Adrenal gland (tissue), 12 donors: ENCODE data around the gene AGAP1. TPM values are rescaled to one million over a fixed set of nuclear protein-coding genes. Genes with fewer than 3 reads are reported as not detected.

Experiments used
- DNase-seq, 7 donors: peaks; one replicate each; pipeline ENCODE4 v3.0.0-alpha.2; 2019 to 2020
- H3K27ac ChIP-seq, 5 donors: fragments of 200-600 bp; sonication (generic) in 4 of 5; 1 replicate in 3 of 5; 2 replicates in 2 of 5; pipeline versions ENCODE4 v1.5.1 to v1.8.0; 2016 to 2020; ENCODE audit warnings: mild to moderate bottlenecking in 1 of 5
- H3K27me3 ChIP-seq: fragments of 200-600 bp; 2 replicates; pipeline ENCODE4 v1.8.0; 2021
- H3K36me3 ChIP-seq, 2 donors: fragments of 200-600 bp; replicated peaks in 1 of 2; 1 replicate in 1 of 2; 2 replicates in 1 of 2; pipeline versions ENCODE4 v1.5.1 to v1.8.0; 2018 to 2022
- H3K4me1 ChIP-seq, 2 donors: fragments of 200-600 bp; replicated peaks in 1 of 2; 1 replicate in 1 of 2; 2 replicates in 1 of 2; pipeline versions ENCODE4 v1.5.1 to v1.8.0; 2018 to 2021
- H3K4me3 ChIP-seq, 4 donors: fragments of 200-600 bp; sonication (generic) in 3 of 4; one replicate each; pipeline ENCODE4 v1.5.1; 2016 to 2018
- H3K9me3 ChIP-seq, 3 donors: fragments of 200-600 bp; sonication (generic) in 1 of 3; replicated peaks in 1 of 3; 1 replicate in 2 of 3; 2 replicates in 1 of 3; pipeline versions ENCODE4 v1.5.1 to v1.8.0; 2016 to 2021
- CTCF ChIP-seq, 6 experiments: fragments of 450-650 bp in 4 of 6; fragments of 200-600 bp in 2 of 6; sonication (generic) in 1 of 6; IDR thresholded peaks; 1 replicate in 5 of 6; 2 replicates in 1 of 6; pipeline versions ENCODE4 v1.5.1 to v1.8.0; 2016 to 2021; ENCODE audit warnings: antibody characterized with exemption in 6 of 6, mild to moderate bottlenecking in 2 of 6, moderate library complexity in 1 of 6
- POLR2A ChIP-seq, 2 donors: fragments of 450-650 bp; IDR thresholded peaks; one replicate each; pipeline ENCODE4 v1.6.1; 2017; ENCODE audit warnings: antibody characterized with exemption in 2 of 2, mild to moderate bottlenecking in 2 of 2, moderate library complexity in 1 of 2
- WGBS, 4 donors: extraction: QIAGEN DNeasy Blood & Tissue Kit in 2 of 4; methylation state at CpG; one replicate each; pipeline versions ENCODE4 v1.1.5 to v1.1.7; 2013 to 2017; 5-methylcytosine and 5-hydroxymethylcytosine counted together
- intact Hi-C, 2 donors: fragments of 100-400 bp; cut with DNase I; formaldehyde crosslinking; loops; one replicate each; pipeline versions ENCODE4 v1.14.1 to v1.15.0; 2022 to 2023
- polyA plus RNA-seq, 3 donors: library from polyadenylated mRNA; stranded (reverse); fragments of 200-250 nt in 2 of 3; fragments of 350-450 nt in 1 of 3; fragmentation: Illumina TruSeq in 1 of 3; extraction: RNeasy Lipid Tissue Mini Kit (QIAGEN cat#74804) in 1 of 3; gene quantifications; one replicate each; pipeline ENCODE4 v1.2.3, GENCODE V29; 2013 to 2014
- total RNA-seq, 9 donors: library from RNA; depleted of rRNA in 4 of 9; stranded (reverse); fragments of >200 nt in 4 of 9; fragments of 120-200 nt in 1 of 9; fragmentation: NEBNext Ultra II Directional in 1 of 9; extraction: Animal tissue kit (Norgen Biotek cat#: 25700) in 1 of 9; gene quantifications; one replicate each; pipeline versions ENCODE4 v1.1.0 to v1.2.4, GENCODE V29; 2013 to 2023
- donor health status: healthy with polysubstance abuse.
- donor health status: Bipolar disorder and iron deficiency.
- donor health status: DM: yes; HTN: yes; CAD: no.
- donor health status: DM: no; HTN: no; CAD: no.
- donor health status: DM: no; HTN: no; CAD: no.
- donor health status: DM: yes; HTN: yes; CAD: no.

AGAP1 gene
- total and polyA plus RNA-seq, 12 donors = 5.3 to 29.6 (median 17.7) TPM

GRCh38 chr2:235958931-235959410 lies 465.1 kb downstream of the AGAP1 start:
- no peaks in the 10 kb centered on the region for H3K9me3 ChIP-seq
- H3K4me3 ChIP-seq = no peak overlapping the region
- no peak for TF ChIP-seq CTCF (IDR thresholded peaks at IDR 0.05)
- no peak for TF ChIP-seq POLR2A (IDR thresholded peaks at IDR 0.05)
- no peak overlapping the region for H3K27ac ChIP-seq
- H3K27me3 ChIP-seq = no peaks in the 10 kb centered on the region
- intact Hi-C loops = no loop called here
- DNase-seq = no peak
- no peaks in the 10 kb centered on the region for H3K36me3 ChIP-seq
- WGBS, 4 donors = 85 to 90% (median 87%) methylated on average over 28 to 29 of the region's 29 CpGs
- no peaks in the 10 kb centered on the region for H3K4me1 ChIP-seq

GRCh38 chr2:235960011-235960715 lies 466.3 kb downstream of the AGAP1 start:
- no peak for DNase-seq
- Histone ChIP-seq H3K9me3 (no peaks in the 10 kb centered on the region), H3K36me3 (no peaks in the 10 kb centered on the region), H3K27ac (no peak overlapping the region), H3K4me3 (no peak overlapping the region), H3K4me1 (no peaks in the 10 kb centered on the region), H3K27me3 (no peaks in the 10 kb centered on the region)
- TF ChIP-seq POLR2A (IDR thresholded peaks at IDR 0.05) (no peak), CTCF (IDR thresholded peaks at IDR 0.05) (no peak)
- WGBS, 4 donors = 95 to 97% (median 96%) methylated on average over 16 to 21 of the region's 21 CpGs
- intact Hi-C loops = no loop called here

GRCh38 chr2:235960716-235961640 lies 467.1 kb downstream of the AGAP1 start:
- DNase-seq = no peak
- Histone ChIP-seq H3K4me3 (no peak overlapping the region), H3K4me1 (no peaks in the 10 kb centered on the region), H3K27me3 (no peaks in the 10 kb centered on the region), H3K9me3 (no peaks in the 10 kb centered on the region), H3K36me3 (no peaks in the 10 kb centered on the region), H3K27ac (no peak overlapping the region)
- TF ChIP-seq CTCF (IDR thresholded peaks at IDR 0.05) (no peak), POLR2A (IDR thresholded peaks at IDR 0.05) (no peak)
- WGBS, 4 donors = 95 to 97% (median 96%) methylated on average over 26 to 31 of the region's 31 CpGs
- intact Hi-C loops = no loop called here

- Histone ChIP-seq H3K36me3 (no peaks in the 10 kb centered on the region), H3K27ac (no peak overlapping the region), H3K4me1 (no peaks in the 10 kb centered on the region), H3K9me3 (no peaks in the 10 kb centered on the region), H3K27me3 (no peaks in the 10 kb centered on the region), H3K4me3 (no peak overlapping the region)
- WGBS, 4 donors = 93 to 97% (median 96%) methylated on average over 12 of the region's 12 CpGs
- TF ChIP-seq POLR2A (IDR thresholded peaks at IDR 0.05) = no peak
- DNase-seq = no peak
- intact Hi-C loops = no loop called here
These were observed 467.9 kb downstream of the AGAP1 start for GRCh38 chr2:235961711-235962110.
